DMS53 (cell line): ENCODE measurements around the gene CFAP61.

Source experiments
- DNase-seq: peaks from one replicate; lab custom pipeline; 2025; lab: John Stamatoyannopoulos, UW

Gene CFAP61

DNA sequence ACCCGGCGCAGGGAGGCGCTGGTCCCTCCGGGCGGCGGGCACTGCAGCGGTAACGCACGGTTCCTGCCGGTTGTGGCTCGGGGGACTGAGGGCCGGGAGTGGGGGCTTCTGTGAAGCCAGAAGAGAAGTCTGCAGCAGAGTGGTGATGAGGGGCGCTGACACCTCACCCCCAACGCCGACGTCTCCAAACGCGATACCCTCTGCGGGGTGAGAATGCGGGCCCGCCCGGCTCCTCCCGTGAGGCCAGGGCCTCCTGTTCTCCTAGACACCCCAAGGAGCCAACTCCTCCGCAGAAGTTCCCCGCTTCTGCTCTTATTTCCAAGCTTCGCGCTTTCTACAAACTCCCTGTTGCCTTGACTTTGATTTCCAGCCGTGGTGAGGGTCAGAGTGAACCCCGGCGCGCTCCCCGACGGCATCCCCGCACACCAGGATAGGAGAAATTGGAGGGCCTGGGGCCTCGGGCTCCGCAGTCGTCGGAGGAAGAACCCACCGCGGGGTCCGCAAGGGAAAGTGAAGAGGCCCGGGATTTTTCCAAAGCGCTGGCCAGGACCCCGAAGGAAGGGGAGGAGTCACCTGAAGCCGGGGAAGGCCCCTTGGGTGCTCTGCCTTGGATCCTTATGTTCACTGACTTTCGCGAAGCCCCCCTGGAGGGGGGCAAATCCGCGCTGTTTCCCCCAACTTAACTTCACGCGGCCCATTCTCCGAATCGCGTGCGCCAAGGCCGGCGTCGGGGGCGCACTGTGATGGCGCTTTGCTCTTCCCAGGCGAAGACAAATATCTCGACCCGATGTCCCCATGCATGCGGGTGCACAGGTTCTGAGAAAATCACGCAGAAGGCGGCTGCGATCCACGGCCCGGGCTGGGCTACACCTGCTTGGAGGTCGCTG is 312.5 kb downstream of the CFAP61 start:
- DNase-seq, result peak; percentile 80

DNA sequence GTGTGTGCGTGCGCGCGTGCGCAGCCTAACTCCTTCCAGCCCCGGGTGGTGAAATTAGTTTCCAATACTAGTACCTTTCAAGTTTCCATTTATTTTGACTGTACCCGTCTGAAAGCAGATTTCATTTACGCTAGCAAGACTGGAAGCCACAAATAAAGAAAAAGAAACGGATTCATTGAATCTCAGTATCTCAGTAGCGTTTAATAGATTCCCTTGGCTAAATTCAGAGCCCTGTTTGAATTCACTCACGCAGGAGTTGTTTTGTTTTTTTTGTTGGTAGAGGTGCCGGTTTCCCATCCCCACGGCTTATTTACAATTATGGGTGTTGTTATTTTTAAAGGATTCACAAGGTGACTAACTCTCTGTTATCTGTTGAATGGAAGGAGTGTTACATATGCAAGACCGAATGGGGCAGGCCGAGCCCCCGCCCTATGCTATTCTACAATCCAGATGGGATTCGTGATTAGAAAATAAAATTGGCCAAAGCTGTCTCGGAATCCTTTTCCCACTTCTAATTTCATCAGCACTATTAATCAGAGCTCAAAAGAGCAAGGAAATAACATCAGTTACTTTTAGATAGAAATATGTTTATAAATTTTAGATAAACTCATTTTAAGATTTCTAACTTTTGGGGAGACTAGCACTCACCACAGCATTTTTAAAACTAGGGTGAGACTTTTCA is 313.3 kb downstream of the CFAP61 start:
- peak; percentile 70 for DNase-seq

DNA sequence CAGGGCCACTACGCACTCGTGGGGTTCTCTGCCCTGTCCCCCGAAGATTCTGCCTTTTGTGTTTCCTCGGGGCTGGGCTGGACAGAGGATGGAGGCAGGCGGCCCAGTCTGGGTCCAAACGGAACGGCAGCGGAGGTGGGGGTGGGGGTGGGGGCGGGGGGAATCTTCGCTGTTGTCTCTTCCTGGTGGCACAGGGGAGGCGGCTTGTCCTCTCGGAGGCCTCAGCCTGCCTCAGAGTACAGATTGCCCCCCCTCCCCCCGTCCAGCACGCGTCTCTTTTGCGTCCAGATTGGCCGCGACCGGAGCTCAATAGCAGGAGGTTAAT is 314.2 kb downstream of the CFAP61 start:
- DNase-seq, result peak; percentile 92

DNA sequence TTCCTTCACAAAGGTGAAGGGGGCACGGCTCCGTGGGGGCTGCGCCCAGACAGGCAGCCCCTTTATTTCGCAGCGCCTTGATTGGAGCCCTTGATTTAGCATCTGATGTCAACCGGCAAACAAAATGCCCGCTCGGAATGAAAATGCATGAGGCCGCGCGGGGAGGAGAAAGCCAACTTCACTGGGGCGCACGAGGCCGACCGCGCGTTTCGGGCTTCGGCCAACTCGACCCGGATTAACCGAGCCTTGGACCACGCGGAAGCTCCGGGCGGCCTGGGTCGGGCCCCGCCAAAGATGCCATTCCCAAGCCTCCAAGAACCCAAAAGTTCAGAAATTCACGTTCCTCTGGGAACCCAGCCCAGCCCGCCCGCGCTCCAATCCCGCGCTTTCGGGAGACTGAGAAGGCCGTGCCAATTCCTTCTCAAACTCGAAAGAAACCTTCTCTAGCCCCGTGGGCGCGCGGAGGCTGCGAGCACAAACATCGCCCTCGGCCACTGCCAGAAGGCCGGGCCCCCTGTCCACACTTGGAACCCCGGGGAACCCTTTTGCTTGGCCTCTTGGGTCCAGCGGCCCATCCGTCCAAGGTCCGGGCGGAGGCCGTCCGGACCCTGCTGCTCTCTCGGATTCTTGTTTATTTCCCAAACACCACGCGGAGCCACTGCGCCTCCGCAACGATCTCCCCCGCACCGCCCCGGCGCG is 314.7 kb downstream of the CFAP61 start:
- peak; percentile 92 for DNase-seq

DNA sequence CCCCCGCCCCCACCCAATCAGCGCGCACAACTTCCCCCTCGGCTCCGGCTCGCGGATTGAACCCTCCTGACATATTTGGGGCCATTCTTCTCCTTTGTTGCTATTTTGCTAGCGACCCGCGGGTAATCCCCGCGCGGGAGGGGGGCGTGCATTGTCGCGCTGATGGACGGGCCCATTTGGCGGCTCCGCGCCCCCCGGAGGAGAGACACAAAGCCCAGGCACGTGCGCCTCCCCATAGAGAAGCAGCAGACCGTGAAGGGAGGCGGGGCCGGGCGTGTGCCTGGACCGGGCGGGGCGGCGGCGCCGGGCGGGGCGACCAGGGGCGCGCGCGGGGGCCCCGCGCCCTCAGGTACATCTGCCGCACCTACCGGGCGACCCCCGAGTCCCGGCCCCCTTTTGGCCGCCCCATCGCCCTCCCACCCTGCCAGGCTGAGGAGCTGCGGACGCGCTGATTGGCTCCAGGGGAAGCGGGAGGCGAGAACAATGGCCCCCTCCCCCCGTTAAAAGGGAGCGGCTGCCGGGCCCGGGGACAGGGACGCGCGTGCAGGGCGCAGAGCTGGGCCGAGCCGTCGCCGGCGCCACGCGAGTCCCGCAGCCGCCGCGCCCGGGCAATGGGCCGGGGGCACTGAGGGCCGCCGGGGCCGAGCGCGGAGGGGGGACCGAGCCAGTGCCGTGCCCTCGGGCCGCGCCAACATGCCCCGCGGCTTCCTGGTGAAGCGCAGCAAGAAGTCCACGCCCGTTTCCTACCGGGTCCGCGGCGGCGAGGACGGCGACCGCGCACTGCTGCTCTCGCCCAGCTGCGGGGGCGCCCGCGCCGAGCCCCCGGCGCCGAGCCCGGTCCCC is 315.5 kb downstream of the CFAP61 start, which contains the start of gene INSM1:
INSM1 (plus strand) TSS at position 530 of the 843 bp plus-strand sequence; CDS start at position 694, 164 bp downstream.
- peak; percentile 95 for DNase-seq

DNA sequence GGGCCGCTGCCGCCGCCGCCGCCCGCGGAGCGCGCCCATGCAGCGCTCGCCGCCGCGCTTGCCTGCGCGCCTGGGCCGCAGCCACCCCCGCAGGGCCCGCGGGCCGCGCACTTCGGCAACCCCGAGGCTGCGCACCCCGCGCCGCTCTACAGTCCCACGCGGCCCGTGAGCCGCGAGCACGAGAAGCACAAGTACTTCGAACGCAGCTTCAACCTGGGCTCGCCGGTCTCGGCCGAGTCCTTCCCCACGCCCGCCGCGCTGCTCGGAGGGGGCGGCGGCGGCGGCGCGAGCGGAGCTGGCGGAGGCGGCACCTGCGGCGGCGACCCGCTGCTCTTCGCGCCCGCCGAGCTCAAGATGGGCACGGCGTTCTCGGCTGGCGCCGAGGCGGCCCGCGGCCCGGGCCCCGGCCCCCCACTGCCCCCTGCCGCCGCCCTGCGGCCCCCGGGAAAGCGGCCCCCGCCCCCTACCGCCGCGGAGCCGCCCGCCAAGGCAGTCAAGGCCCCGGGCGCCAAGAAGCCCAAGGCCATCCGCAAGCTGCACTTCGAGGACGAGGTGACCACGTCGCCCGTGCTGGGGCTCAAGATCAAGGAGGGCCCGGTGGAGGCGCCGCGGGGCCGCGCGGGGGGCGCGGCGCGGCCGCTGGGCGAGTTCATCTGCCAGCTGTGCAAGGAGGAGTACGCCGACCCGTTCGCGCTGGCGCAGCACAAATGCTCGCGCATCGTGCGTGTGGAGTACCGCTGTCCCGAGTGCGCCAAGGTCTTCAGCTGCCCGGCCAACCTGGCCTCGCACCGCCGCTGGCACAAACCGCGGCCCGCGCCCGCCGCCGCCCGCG is 316.3 kb downstream of the CFAP61 start:
- DNase-seq, result peak; percentile 82

DNA sequence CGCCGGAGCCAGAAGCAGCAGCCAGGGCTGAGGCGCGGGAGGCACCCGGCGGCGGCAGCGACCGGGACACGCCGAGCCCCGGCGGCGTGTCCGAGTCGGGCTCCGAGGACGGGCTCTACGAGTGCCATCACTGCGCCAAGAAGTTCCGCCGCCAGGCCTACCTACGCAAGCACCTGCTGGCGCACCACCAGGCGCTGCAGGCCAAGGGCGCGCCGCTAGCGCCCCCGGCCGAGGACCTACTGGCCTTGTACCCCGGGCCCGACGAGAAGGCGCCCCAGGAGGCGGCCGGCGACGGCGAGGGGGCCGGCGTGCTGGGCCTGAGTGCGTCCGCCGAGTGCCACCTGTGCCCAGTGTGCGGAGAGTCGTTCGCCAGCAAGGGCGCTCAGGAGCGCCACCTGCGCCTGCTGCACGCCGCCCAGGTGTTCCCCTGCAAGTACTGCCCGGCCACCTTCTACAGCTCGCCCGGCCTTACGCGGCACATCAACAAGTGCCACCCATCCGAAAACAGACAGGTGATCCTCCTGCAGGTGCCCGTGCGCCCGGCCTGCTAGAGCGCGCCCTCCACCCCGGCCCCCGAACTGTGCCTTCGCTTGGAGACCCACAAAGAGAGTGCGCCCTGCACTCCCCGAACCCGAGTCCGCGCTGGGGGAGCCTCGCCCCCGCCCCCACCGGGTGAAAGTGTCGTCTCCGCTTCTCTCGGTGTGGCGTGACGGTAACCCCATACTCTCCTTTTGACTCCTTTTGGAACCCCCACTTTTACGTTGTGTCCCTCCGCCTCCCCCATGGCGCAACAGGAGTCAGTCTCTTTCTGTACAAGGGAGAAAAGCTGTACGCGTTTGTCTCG is 317.1 kb downstream of the CFAP61 start:
- DNase-seq, result peak; percentile 89

DNA sequence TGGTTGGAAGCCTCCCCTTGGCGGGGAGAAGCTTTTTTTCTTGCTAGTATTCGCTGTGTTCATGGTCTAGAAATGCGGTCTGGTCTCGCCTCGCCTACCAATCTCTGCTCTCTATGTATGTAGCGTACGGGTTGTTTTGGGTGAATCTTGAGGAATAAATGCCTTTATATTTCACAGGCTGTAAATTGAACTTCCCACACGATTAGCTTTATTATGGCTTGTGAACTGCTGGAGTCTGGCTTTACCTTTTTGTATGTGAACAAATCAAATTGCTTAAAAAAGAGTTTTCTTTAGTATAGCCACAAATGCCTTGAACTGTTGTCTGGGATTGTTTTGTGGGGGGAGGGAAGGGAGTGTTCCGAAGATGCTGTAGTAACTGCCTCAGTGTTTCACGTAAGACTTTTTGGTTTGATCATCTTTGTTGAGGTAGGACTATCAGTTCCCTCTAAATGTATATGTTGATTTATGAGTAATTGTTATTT is 317.8 kb downstream of the CFAP61 start:
- DNase-seq, result no peak

DNA sequence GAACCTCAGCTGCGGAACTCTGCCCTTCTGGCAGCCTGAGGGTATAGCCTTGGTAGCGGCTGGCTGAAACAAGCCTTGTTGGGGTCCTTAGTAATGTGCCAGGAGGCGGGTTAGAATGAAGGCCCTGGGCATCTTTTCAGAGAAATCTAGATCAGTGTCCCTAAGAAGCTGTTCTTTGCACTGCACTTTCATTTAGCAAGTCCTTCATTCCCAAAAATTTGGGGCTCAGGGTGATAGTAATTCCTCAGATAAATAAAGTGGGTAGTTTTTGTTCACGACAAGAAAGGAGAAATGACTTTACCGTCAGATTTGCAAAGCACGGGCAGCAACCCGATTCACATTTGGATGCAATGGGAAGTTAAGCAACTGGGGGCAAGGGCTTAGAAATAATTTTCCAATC is 318.8 kb downstream of the CFAP61 start:
- DNase-seq, result no peak

DNA sequence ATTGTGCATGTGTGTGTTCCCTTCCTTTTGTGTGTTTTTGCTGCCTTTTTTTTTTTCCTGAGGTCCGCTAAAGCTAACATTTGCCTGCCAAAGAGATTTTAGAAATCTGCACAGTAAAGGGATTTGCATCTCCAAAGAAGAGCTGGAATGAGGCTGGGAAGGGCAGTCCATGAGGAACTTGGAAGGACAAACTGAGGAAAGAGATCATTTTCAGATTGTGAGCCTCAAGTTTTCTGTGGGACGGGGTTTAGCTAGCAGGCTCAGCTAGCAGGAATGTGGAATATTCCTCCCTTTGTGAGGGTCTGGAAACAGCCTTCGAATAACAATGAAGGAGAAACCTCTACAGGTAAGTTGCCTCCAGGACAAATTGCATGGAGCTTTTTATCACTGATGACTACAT is 319.3 kb downstream of the CFAP61 start:
- no peak for DNase-seq

DNA sequence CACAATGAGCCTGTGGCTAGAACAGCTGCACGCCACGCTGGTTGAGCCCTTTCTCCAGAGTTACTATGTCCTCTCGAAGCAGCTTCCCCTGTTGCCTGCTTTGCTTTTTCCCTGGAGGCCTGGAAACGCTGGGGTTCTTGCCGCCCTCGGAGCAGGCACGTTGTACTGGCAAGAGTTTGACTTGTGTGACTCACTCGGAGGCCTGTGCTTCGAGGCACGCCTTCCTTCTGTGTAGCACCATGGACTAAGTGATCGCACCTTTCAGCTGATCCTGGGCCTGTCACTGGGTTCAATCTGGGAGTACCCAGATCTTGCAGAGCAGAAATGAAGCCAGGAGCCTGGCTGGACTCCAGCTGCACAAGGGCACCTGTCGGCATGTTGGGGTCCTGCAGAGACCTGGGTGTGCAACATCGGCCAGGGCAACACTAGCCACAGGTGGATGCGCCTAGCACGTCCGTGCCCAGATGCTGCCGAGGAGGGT is 320.8 kb downstream of the CFAP61 start:
- DNase-seq, result peak; percentile 86

DNA sequence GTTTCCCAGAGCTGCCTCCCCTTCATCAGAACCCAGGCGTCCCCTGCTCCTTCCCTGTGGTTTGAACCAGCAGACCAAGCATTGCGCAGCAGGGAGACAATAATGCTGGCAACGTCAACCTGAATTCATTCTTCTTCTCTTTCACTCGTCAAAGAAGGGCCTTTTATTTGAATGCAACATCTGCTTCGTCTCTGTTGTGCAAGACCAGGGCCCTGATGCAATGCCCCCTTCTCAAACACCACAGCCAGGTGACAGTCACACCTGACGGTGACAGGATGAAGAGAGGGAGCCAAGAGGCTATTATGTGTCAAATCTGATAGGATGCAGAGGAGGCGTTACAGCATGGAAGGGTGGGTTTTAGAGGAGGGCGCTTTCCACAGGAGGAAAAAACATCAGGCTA is 323.5 kb downstream of the CFAP61 start:
- peak; percentile 82 for DNase-seq

DNA sequence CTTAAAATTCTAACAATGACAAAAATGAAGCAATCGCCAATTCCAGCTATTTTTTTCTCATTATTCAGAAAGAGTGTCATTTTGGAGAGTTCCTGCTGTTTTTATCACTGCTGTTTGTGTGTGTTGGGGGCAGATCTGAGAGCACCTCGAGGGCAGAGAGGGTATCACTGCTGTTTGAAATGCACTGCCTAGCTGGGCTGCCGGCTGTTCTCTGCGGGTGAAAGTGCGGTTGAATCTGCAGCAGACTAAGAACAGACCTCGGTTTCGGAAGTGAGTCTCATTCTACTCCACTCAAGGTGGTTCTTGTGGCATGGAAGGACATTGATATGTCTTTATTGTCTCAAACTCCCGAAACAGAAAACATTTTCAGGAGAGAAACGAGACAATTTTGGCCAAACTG is 333.9 kb downstream of the CFAP61 start:
- DNase-seq, result peak; percentile 46

DNA sequence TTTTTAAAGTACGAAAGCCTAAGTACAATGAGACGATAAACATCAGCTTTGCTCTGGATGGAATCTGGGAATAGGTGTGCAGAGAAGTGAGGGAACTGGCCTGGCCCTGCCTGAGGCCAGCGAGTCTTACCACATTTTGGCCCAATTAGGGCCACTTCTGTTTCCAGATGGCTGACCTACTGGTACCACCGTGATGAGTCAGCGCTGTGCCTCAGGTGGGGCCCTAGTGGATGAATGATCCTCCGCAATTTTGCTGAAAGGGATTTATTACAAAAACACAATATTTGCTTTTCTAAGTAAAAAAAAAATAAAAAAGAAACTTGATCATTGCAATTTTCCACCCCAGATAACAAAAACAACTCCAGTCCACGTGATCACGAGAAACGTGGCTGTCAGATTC is 338.1 kb downstream of the CFAP61 start:
- no peak for DNase-seq

DNA sequence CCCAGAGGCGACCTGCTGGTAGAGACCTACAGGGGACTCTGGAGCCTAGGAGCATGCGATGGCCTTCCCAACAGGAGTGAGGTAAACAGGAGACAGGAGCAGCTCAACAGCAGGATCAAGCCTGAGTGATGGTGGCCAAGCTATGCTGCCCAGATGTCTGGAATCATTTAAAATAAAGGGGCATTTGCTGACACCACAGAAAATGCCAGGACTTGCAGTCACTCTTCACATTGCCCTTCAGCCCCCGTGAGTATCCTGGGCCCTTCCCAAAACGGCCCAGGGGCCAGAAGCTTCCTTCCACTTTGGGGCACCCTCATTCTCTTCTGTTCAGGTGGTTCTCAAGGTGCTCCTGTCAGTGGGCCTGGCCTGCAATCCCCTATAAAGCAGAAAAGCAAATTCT is 338.8 kb downstream of the CFAP61 start:
- DNase-seq, result no peak

DNA sequence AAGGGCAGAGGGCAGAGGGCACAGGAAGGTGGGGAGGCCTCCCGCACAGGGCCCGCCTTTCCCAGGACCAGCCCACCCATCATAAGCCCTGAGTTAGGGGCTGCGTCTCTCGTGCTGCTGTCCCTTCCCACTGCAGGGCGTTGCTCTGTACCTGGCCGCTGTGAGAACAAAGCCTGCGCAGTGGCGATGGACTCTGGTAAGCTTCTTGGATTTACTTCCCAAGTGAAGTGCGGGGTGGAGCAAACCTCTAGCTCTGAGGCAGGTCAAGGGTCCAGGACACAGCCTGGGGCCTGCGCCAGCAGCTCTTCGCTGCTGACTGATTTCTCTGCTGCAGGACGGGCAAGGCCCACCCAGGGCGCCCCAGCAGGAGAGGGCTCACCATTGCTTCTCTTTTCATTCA is 339.4 kb downstream of the CFAP61 start:
- no peak for DNase-seq

DNA sequence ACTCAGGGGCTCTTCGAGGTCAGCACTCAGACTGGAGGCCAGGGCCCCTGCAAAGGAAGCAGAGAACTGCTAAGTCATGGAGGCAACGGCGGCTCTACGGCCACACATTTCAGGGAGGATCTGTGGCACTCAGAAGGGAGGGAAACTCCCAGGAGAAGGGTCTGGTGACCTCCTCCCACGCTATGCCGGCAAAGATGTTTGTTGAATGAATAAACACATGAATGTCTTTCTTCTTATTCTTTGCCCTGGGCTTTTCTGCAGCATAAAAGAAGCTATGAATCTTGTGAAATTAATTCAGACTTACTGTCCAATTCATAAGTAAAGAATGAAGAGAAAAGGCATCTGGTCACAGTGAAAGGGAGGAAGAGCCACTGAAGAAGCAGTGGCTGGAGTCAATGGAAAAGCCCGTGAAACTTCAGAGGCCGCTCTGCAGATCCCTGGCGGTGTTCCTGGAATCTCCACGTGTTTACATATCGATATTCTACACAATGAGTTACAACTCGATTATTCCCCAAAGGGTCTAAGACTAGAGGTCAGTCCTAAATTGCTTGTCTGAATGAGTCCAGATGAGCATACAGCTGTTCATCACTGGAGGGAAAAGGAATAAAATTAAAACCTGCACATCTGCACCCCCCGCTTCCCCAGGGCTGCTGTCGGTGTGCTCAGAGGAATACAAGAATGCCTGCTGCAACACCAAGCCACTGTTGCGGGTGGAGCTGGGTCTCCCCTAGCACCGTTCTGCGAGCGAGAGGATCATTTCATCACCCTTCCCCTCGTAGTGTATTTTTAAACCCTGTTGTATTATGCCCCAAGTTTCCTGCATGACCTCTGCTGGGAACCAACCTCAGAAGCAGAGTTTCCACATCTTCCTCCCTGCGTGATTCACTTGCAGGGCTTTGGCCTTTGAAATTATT is 341.1 kb downstream of the CFAP61 start:
- no peak for DNase-seq

DNA sequence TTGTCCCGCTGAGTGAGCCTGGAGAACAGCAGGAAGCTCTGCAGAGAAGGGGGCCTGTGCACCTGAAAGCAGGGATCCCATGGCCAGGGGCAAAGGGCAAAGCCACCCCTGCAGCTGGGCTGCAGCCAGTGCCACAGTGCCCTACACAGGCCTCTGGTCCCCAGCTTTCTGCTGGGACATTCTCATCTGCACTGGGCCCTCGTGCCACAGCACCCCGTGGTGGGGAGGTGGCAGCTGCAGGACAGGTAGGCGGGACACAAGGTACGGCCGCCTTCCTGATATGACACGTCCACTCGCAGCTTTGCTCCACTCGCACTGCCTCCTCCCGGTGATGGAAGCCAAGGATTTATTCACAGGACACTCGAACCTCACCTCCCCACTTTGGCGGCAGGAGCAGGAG is 342.8 kb downstream of the CFAP61 start:
- no peak for DNase-seq
